CD14-positive monocyte (primary cell): ENCODE data around the gene CDC14B. TPM values are rescaled to one million over a fixed set of nuclear protein-coding genes. Genes with fewer than 3 reads are reported as not detected.

Experiments used
- DNase-seq, 3 donors: peaks; one replicate each; pipeline ENCODE4 v3.0.0-alpha.2; 2011 to 2022
- H2AFZ ChIP-seq: 2 replicates; pipeline ENCODE4 v1.6.0; 2012; ENCODE audit warnings: mild to moderate bottlenecking, low read depth, low read length, inconsistent platforms; ENCODE audit not compliant: insufficient read depth, poor library complexity, severe bottlenecking
- H3K27ac ChIP-seq, 2 donors: 1 replicate in 1 of 2; 2 replicates in 1 of 2; pipeline ENCODE4 v1.5.1; 2012 to 2013; ENCODE audit warnings: low read length in 2 of 2, control low read depth in 1 of 2, inconsistent platforms in 1 of 2, low read depth in 1 of 2, mild to moderate bottlenecking in 1 of 2
- H3K27me3 ChIP-seq, 2 donors: one replicate each; pipeline versions ENCODE4 v1.6.0 to v1.6.1; 2011 to 2013; ENCODE audit warnings: low read length in 2 of 2; ENCODE audit not compliant: control insufficient read depth in 2 of 2, insufficient read depth in 2 of 2
- H3K36me3 ChIP-seq, 2 donors: replicated peaks in 1 of 2; 1 replicate in 1 of 2; 2 replicates in 1 of 2; pipeline versions ENCODE4 v1.5.1 to v1.6.1; 2012 to 2013; ENCODE audit warnings: low read length in 2 of 2, control low read depth in 1 of 2, inconsistent platforms in 1 of 2, mild to moderate bottlenecking in 1 of 2; ENCODE audit not compliant: insufficient read depth in 2 of 2, control insufficient read depth in 1 of 2
- H3K4me1 ChIP-seq, 2 donors: 1 replicate in 1 of 2; 2 replicates in 1 of 2; pipeline versions ENCODE4 v1.5.1 to v1.6.1; 2012 to 2013; ENCODE audit warnings: low read length in 2 of 2, control low read depth in 1 of 2, inconsistent platforms in 1 of 2, mild to moderate bottlenecking in 1 of 2, moderate library complexity in 1 of 2; ENCODE audit not compliant: insufficient read depth in 2 of 2, control insufficient read depth in 1 of 2
- H3K4me2 ChIP-seq: replicated peaks from 2 replicates; pipeline ENCODE3; 2012; ENCODE audit warnings: low read length, moderate library complexity, mild to moderate bottlenecking; ENCODE audit not compliant: poor library complexity, severe bottlenecking; ENCODE audit errors: extremely low read depth
- H3K4me3 ChIP-seq, 3 experiments: fragments of 200-600 bp in 1 of 3; sonication (generic) in 1 of 3; replicated peaks in 1 of 3; 1 replicate in 2 of 3; 2 replicates in 1 of 3; pipeline ENCODE4 v1.5.1; 2011 to 2013; ENCODE audit warnings: low read length in 3 of 3, mild to moderate bottlenecking in 3 of 3, control low read depth in 2 of 3, low read depth in 2 of 3, inconsistent platforms in 1 of 3, moderate library complexity in 1 of 3
- H3K79me2 ChIP-seq: 2 replicates; pipeline ENCODE4 v1.6.0; 2012; ENCODE audit warnings: mild to moderate bottlenecking, control low read depth, inconsistent platforms, low read length, moderate library complexity; ENCODE audit not compliant: insufficient read depth
- H3K9ac ChIP-seq: 2 replicates; pipeline ENCODE4 v1.6.0; 2017; ENCODE audit warnings: low read length, mild to moderate bottlenecking; ENCODE audit not compliant: insufficient read depth, poor library complexity, severe bottlenecking
- H3K9me3 ChIP-seq, 2 donors: replicated peaks in 1 of 2; 1 replicate in 1 of 2; 2 replicates in 1 of 2; pipeline versions ENCODE4 v1.5.1 to v1.6.1; 2012 to 2013; ENCODE audit warnings: low read length in 2 of 2, control low read depth in 1 of 2; ENCODE audit not compliant: control insufficient read depth in 1 of 2, insufficient read depth in 1 of 2
- H4K20me1 ChIP-seq: 2 replicates; pipeline ENCODE4 v1.6.0; 2012; ENCODE audit warnings: mild to moderate bottlenecking, low read length, control low read depth, moderate library complexity; ENCODE audit not compliant: insufficient read depth
- H3K27ac Mint-ChIP-seq, 7 donors: one replicate each; pipeline ENCODE4 v1.8.0; 2020; ENCODE audit warnings: mild to moderate bottlenecking in 7 of 7, mixed read lengths in 7 of 7, moderate library complexity in 6 of 7, inconsistent platforms in 2 of 7
- H3K27me3 Mint-ChIP-seq, 3 donors: one replicate each; pipeline ENCODE4 v1.8.0; 2021 to 2022; ENCODE audit warnings: low read depth in 3 of 3, mild to moderate bottlenecking in 3 of 3, mixed read lengths in 3 of 3, moderate library complexity in 3 of 3, inconsistent platforms in 1 of 3
- H3K36me3 Mint-ChIP-seq, 2 donors: one replicate each; pipeline ENCODE4 v1.8.0; 2020; ENCODE audit warnings: mixed read lengths in 2 of 2, inconsistent platforms in 1 of 2, mild to moderate bottlenecking in 1 of 2
- H3K4me1 Mint-ChIP-seq: one replicate; pipeline ENCODE4 v1.8.0; 2020; ENCODE audit warnings: mild to moderate bottlenecking, mixed read lengths
- H3K4me3 Mint-ChIP-seq, 2 donors: one replicate each; pipeline ENCODE4 v1.8.0; 2020; ENCODE audit warnings: mild to moderate bottlenecking in 2 of 2, mixed read lengths in 2 of 2, moderate library complexity in 1 of 2
- H3K9me3 Mint-ChIP-seq, 7 donors: one replicate each; pipeline ENCODE4 v1.8.0; 2020 to 2022; ENCODE audit warnings: mixed read lengths in 7 of 7, mild to moderate bottlenecking in 6 of 7, moderate library complexity in 6 of 7, inconsistent platforms in 2 of 7
- CTCF ChIP-seq: fragments of 200-600 bp; IDR thresholded peaks from one replicate; pipeline ENCODE4 v1.8.0; 2022; ENCODE audit warnings: antibody characterized with exemption, mild to moderate bottlenecking
- WGBS: methylation state at CpG from one replicate; pipeline ENCODE4 v1.1.5; 2013; ENCODE audit warnings: missing lambda C conversion rate; ENCODE audit not compliant: insufficient coverage; 5-methylcytosine and 5-hydroxymethylcytosine counted together
- intact Hi-C, 2 donors: fragments of 100-400 bp; cut with micrococcal nuclease; formaldehyde crosslinking; loops; one replicate each; pipeline versions ENCODE4 v1.15.0 to v1.15.1; 2023
- polyA plus RNA-seq, 3 donors: library from polyadenylated mRNA; depleted of rRNA in 1 of 3; unstranded in 2 of 3; stranded (reverse) in 1 of 3; fragments of 300-500 nt in 2 of 3; fragments of >200 nt in 1 of 3; fragmentation: Illumina TruSeq in 2 of 3; gene quantifications; 1 replicate in 2 of 3; 2 replicates in 1 of 3; pipeline ENCODE4 v1.2.3, GENCODE V29; 2012 to 2021

CDC14B gene
- polyA plus RNA-seq, 3 donors = 0.03 to 0.47 (median 0.44) TPM

GRCh38 chr9:96476013-96476412 is 143.6 kb downstream of the CDC14B start:
- Histone ChIP-seq H3K27ac (no peak overlapping the region), H3K4me2 (no peak overlapping the region)

DNA sequence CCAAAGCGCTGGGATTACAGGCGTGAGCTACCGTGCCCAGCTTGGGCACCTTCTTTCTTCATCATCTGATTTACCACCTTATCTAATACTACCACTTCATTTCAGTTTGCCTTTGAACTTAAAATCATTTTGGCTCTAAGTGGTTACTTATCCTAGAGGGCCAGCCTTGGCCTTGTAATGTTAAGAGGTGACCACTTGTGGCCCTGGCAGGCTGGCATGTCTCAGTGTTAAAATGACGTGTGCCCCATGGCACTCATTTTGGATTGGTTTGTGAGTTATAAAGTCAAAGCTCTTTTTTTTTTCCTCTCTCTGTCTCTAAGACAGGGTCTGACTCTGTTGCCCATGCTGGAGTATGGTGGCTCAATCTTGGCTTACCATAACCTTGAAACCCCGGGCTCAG is 151.9 kb downstream of the CDC14B start:
- H2AFZ ChIP-seq = no peak overlapping the region
- H3K4me1 Mint-ChIP-seq = no peaks in the 10 kb centered on the region
- H4K20me1 ChIP-seq = no peaks in the 10 kb centered on the region

More at GRCh38 chr9:96476013-96476412, 143.6 kb downstream of the CDC14B start:
- Mint-ChIP-seq H3K36me3 (no peaks in the 10 kb centered on the region), H3K9me3 (no peaks in the 10 kb centered on the region), H3K27ac (no peak overlapping the region), H3K4me3 (no peak overlapping the region), H3K27me3 (peaks cover 0 to 2% (median 0%) of the 10 kb centered on the region in 3 donors), H3K4me1 (no peaks in the 10 kb centered on the region)
- no peak for DNase-seq
- Histone ChIP-seq H3K36me3 (no peaks in the 10 kb centered on the region), H3K79me2 (no peaks in the 10 kb centered on the region), H3K9ac (no peak overlapping the region), H3K4me1 (no peaks in the 10 kb centered on the region), H3K9me3 (no peaks in the 10 kb centered on the region), H4K20me1 (no peaks in the 10 kb centered on the region), H3K4me3 (no peak overlapping the region), H3K27me3 (no peaks in the 10 kb centered on the region), H2AFZ (no peak overlapping the region)
- no peak for TF ChIP-seq CTCF
- WGBS = no CpG with 5 or more reads among the region's 4 CpGs
- intact Hi-C loops = no loop called here

More for the DNA sequence above, 151.9 kb downstream of the CDC14B start:
- Histone ChIP-seq H3K4me3 (no peak overlapping the region), H3K9me3 (no peaks in the 10 kb centered on the region), H3K9ac (no peak overlapping the region), H3K27me3 (no peaks in the 10 kb centered on the region), H3K27ac (no peak overlapping the region), H3K36me3 (no peaks in the 10 kb centered on the region), H3K4me1 (no peaks in the 10 kb centered on the region), H3K79me2 (no peaks in the 10 kb centered on the region), H3K4me2 (no peak overlapping the region)
- no peak for TF ChIP-seq CTCF
- no peaks in the 10 kb centered on the region for H3K36me3 Mint-ChIP-seq
- H3K4me3 Mint-ChIP-seq = no peak overlapping the region
- H3K27ac Mint-ChIP-seq = no peak overlapping the region
- peaks cover 0 to 5% (median 3%) of the 10 kb centered on the region in 3 donors for H3K27me3 Mint-ChIP-seq
- WGBS = 94% methylated on average over 2 of the region's 5 CpGs
- H3K9me3 Mint-ChIP-seq = no peaks in the 10 kb centered on the region
- intact Hi-C loops = no loop called here
- DNase-seq = no peak
